Measurements from ENCODE around the gene RAB43. TPM values are rescaled to one million over a fixed set of nuclear protein-coding genes. Genes with fewer than 3 reads are reported as not detected.

Gene RAB43
- total RNA-seq, 1 donor from 2014 or later, result 34.5 TPM

- peaks cover under 1% of the 10 kb centered on the region for H3K27me3 Mint-ChIP-seq (ENCODE audit: low read depth, unreplicated experiment)
- TF ChIP-seq EZH2 (IDR thresholded peaks at IDR 0.05; ENCODE audit: insufficient read depth, low read length), result no peak
- no peak for TF ChIP-seq CTCF (IDR thresholded peaks at IDR 0.05; ENCODE audit: insufficient read depth, low read depth, low read length)
- no peaks in the 10 kb centered on the region for H3K27me3 ChIP-seq (ENCODE audit: insufficient read depth, low read length)
- no peak overlapping the region for H3K4me3 ChIP-seq (ENCODE audit: insufficient read depth, low read depth, low read length)
- H3K9me3 ChIP-seq (ENCODE audit: insufficient read depth, low read depth, low read length), result no peaks in the 10 kb centered on the region
- H3K36me3 Mint-ChIP-seq (ENCODE audit: low read depth, unreplicated experiment), result no peaks in the 10 kb centered on the region
- no peak overlapping the region for H3K27ac Mint-ChIP-seq (ENCODE audit: unreplicated experiment)
- H3K4me3 Mint-ChIP-seq (ENCODE audit: unreplicated experiment), result no peak overlapping the region
- H4K20me1 ChIP-seq (ENCODE audit: insufficient read depth, low read length), result no peaks in the 10 kb centered on the region
- H3K9me3 Mint-ChIP-seq (ENCODE audit: unreplicated experiment), result no peaks in the 10 kb centered on the region
- no peak overlapping the region for H3K4me2 ChIP-seq (ENCODE audit: low read length)
- no peaks in the 10 kb centered on the region for H3K36me3 ChIP-seq (ENCODE audit: insufficient read depth, low read length)
- peak overlapping the region; percentile 35 for H3K9ac ChIP-seq (ENCODE audit: low read length)
- H3K4me1 ChIP-seq (ENCODE audit: insufficient read depth, low read length), result peaks cover 3% of the 10 kb centered on the region
- H2AFZ ChIP-seq (ENCODE audit: low read depth, low read length), result no peak overlapping the region
- H3K27ac ChIP-seq (ENCODE audit: low read depth, low read length), result no peak overlapping the region
- DNase-seq (ENCODE audit: low read depth) (peak; percentile 25), FAIRE-seq (no peak)
- H3K4me1 Mint-ChIP-seq (ENCODE audit: low read depth, unreplicated experiment), result no peaks in the 10 kb centered on the region
- no peaks in the 10 kb centered on the region for H3K79me2 ChIP-seq (ENCODE audit: insufficient read depth, low read length)
Observed at GRCh38 chr3:129087138-129087702, 34.4 kb downstream of the RAB43 start.

- H3K9me3 Mint-ChIP-seq (ENCODE audit: unreplicated experiment), result no peaks in the 10 kb centered on the region
Observed at GRCh38 chr3:129085818-129086217, 35.8 kb downstream of the RAB43 start.

More at GRCh38 chr3:129085818-129086217, 35.8 kb downstream of the RAB43 start:
- FAIRE-seq (no peak), DNase-seq (ENCODE audit: low read depth) (no peak)
- TF ChIP-seq CTCF (IDR thresholded peaks at IDR 0.05; ENCODE audit: insufficient read depth, low read depth, low read length), result no peak
- no peak for TF ChIP-seq EZH2 (IDR thresholded peaks at IDR 0.05; ENCODE audit: insufficient read depth, low read length)
- Histone ChIP-seq H3K4me2 (ENCODE audit: low read length) (no peak overlapping the region), H3K4me3 (ENCODE audit: insufficient read depth, low read depth, low read length) (no peak overlapping the region), H2AFZ (ENCODE audit: low read depth, low read length) (no peak overlapping the region), H3K4me1 (ENCODE audit: insufficient read depth, low read length) (peaks cover 3% of the 10 kb centered on the region), H4K20me1 (ENCODE audit: insufficient read depth, low read length) (no peaks in the 10 kb centered on the region), H3K27me3 (ENCODE audit: insufficient read depth, low read length) (no peaks in the 10 kb centered on the region), H3K9ac (ENCODE audit: low read length) (no peak overlapping the region), H3K27ac (ENCODE audit: low read depth, low read length) (no peak overlapping the region), H3K9me3 (ENCODE audit: insufficient read depth, low read depth, low read length) (no peaks in the 10 kb centered on the region), H3K36me3 (ENCODE audit: insufficient read depth, low read length) (no peaks in the 10 kb centered on the region), H3K79me2 (ENCODE audit: insufficient read depth, low read length) (no peaks in the 10 kb centered on the region)
- H3K36me3 Mint-ChIP-seq (ENCODE audit: low read depth, unreplicated experiment), result no peaks in the 10 kb centered on the region
- H3K27ac Mint-ChIP-seq (ENCODE audit: unreplicated experiment), result no peak overlapping the region
- no peaks in the 10 kb centered on the region for H3K4me1 Mint-ChIP-seq (ENCODE audit: low read depth, unreplicated experiment)
- H3K4me3 Mint-ChIP-seq (ENCODE audit: unreplicated experiment), result no peak overlapping the region
- peaks cover 7% of the 10 kb centered on the region for H3K27me3 Mint-ChIP-seq (ENCODE audit: low read depth, unreplicated experiment)

Data from astrocyte (in vitro differentiated cells and primary cell).